Endodermal cell (in vitro differentiated cells): Measurements from ENCODE around the gene HAUS8. TPM values are rescaled to one million over a fixed set of nuclear protein-coding genes. Genes with fewer than 3 reads are reported as not detected.

Experiments
- DNase-seq: peaks from one replicate; pipeline ENCODE4 v3.0.0-alpha.2; 2017
- H3K27ac ChIP-seq: 2 replicates; pipeline ENCODE4 v1.5.1; 2013; ENCODE audit warnings: mild to moderate bottlenecking, low read depth, low read length, moderate library complexity
- H3K27me3 ChIP-seq: 2 replicates; pipeline ENCODE4 v1.6.1; 2013; ENCODE audit warnings: mild to moderate bottlenecking, low read length, moderate library complexity; ENCODE audit not compliant: insufficient read depth, control insufficient read depth, poor library complexity, severe bottlenecking
- H3K36me3 ChIP-seq: 2 replicates; pipeline ENCODE4 v1.7.0; 2013; ENCODE audit warnings: mild to moderate bottlenecking, low read length, moderate library complexity; ENCODE audit not compliant: control insufficient read depth, insufficient read depth
- H3K4me1 ChIP-seq: one replicate; pipeline ENCODE4 v1.7.0; 2013; ENCODE audit warnings: low read length; ENCODE audit not compliant: control insufficient read depth, insufficient read depth
- H3K4me3 ChIP-seq: 2 replicates; pipeline ENCODE4 v1.5.1; 2013; ENCODE audit warnings: mild to moderate bottlenecking, low read length, moderate library complexity
- H3K9ac ChIP-seq: 2 replicates; pipeline ENCODE4 v1.6.1; 2013; ENCODE audit warnings: mild to moderate bottlenecking, low read length, moderate library complexity; ENCODE audit not compliant: poor library complexity, severe bottlenecking; ENCODE audit errors: extremely low read depth
- H3K9me3 ChIP-seq: 2 replicates; pipeline ENCODE4 v1.6.1; 2013; ENCODE audit warnings: mild to moderate bottlenecking, low read length, moderate library complexity; ENCODE audit not compliant: control insufficient read depth
- H3K27ac Mint-ChIP-seq: 2 replicates; pipeline ENCODE4 v1.8.0; 2020; ENCODE audit warnings: mixed read lengths
- H3K27me3 Mint-ChIP-seq: 2 replicates; pipeline ENCODE4 v1.8.0; 2021; ENCODE audit warnings: mild to moderate bottlenecking, mixed read lengths; ENCODE audit not compliant: insufficient read depth
- H3K36me3 Mint-ChIP-seq: 2 replicates; pipeline ENCODE4 v1.8.0; 2020; ENCODE audit warnings: low read depth, mixed read lengths
- H3K4me1 Mint-ChIP-seq: 2 replicates; pipeline ENCODE4 v1.8.0; 2020; ENCODE audit warnings: mixed read lengths
- H3K4me3 Mint-ChIP-seq: 2 replicates; pipeline ENCODE4 v1.8.0; 2020; ENCODE audit warnings: mild to moderate bottlenecking, moderate library complexity, mixed read lengths
- H3K9me3 Mint-ChIP-seq: 2 replicates; pipeline ENCODE4 v1.8.0; 2020; ENCODE audit warnings: mild to moderate bottlenecking, mixed read lengths
- WGBS, 2 experiments: methylation state at CpG; one replicate each; pipeline versions ENCODE4 v1.1.5 to v1.1.7; 2013; ENCODE audit warnings: missing lambda C conversion rate in 2 of 2, mixed read lengths in 1 of 2; ENCODE audit not compliant: insufficient coverage in 1 of 2, insufficient read length in 1 of 2; 5-methylcytosine and 5-hydroxymethylcytosine counted together
- total RNA-seq, 2 donors: library from RNA; stranded (reverse); fragmentation: NEBNext Ultra II Directional in 1 of 2; extraction: Animal tissue kit (Norgen Biotek cat#: 25700) in 1 of 2; gene quantifications; 2 replicates in 1 of 2; 3 replicates in 1 of 2; pipeline ENCODE4 v1.2.1, GENCODE V29; 2021
- TF ChIP-seq, protein P1 (sequence below): fragments of 200-600 bp; sonication (generic); conservative IDR thresholded peaks from 2 replicates; pipeline ENCODE4 v1.5.0; 2021; ENCODE audit warnings: antibody characterized with exemption, mild to moderate bottlenecking

The HAUS8 gene
- total RNA-seq, 2 donors from 2014 or later = 19.4 to 19.9 TPM

DNA sequence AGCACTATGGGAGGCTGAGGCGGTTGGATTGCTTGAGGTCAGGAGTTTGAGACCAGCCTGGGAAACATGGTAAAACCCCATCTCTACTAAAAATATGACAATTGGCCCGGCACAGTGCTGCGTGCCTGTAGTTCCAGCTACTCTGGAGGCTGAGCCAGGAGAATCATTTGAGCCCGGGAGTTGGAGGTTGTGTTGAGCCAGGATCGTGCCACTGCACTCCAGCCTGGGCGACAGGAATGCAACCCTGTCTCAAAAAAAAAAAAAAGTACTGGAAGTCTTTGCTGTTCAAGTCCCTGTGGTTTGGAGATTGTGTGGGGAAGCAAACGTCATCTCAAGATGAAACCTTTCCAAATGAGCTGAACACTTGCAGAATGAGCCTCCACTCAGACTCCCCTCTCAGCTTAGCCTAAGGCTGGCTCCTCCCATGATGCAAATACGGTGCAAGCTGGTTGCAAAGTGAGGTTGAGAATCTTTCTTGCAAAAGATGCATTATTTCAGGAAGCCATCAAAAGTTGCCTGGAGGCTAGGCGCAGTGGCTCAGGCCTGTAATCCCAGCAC is 46.6 kb upstream of the HAUS8 start:
- Histone ChIP-seq H3K9ac (no peak overlapping the region), H3K9me3 (no peaks in the 10 kb centered on the region), H3K4me1 (no peaks in the 10 kb centered on the region), H3K27me3 (no peaks in the 10 kb centered on the region), H3K27ac (no peak overlapping the region), H3K4me3 (no peak overlapping the region), H3K36me3 (peaks cover 6% of the 10 kb centered on the region)
- H3K4me1 Mint-ChIP-seq = peaks cover 11% of the 10 kb centered on the region
- H3K27ac Mint-ChIP-seq = no peak overlapping the region
- no peaks in the 10 kb centered on the region for H3K27me3 Mint-ChIP-seq
- H3K9me3 Mint-ChIP-seq = no peaks in the 10 kb centered on the region
- DNase-seq = no peak
- H3K4me3 Mint-ChIP-seq = no peak overlapping the region
- TF ChIP-seq, protein P1, sequence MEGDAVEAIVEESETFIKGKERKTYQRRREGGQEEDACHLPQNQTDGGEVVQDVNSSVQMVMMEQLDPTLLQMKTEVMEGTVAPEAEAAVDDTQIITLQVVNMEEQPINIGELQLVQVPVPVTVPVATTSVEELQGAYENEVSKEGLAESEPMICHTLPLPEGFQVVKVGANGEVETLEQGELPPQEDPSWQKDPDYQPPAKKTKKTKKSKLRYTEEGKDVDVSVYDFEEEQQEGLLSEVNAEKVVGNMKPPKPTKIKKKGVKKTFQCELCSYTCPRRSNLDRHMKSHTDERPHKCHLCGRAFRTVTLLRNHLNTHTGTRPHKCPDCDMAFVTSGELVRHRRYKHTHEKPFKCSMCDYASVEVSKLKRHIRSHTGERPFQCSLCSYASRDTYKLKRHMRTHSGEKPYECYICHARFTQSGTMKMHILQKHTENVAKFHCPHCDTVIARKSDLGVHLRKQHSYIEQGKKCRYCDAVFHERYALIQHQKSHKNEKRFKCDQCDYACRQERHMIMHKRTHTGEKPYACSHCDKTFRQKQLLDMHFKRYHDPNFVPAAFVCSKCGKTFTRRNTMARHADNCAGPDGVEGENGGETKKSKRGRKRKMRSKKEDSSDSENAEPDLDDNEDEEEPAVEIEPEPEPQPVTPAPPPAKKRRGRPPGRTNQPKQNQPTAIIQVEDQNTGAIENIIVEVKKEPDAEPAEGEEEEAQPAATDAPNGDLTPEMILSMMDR = no peak
- WGBS, 2 experiments = 88 to 97% methylated on average over 8 to 9 of the region's 9 CpGs
- H3K36me3 Mint-ChIP-seq = peaks cover 22% of the 10 kb centered on the region

DNA sequence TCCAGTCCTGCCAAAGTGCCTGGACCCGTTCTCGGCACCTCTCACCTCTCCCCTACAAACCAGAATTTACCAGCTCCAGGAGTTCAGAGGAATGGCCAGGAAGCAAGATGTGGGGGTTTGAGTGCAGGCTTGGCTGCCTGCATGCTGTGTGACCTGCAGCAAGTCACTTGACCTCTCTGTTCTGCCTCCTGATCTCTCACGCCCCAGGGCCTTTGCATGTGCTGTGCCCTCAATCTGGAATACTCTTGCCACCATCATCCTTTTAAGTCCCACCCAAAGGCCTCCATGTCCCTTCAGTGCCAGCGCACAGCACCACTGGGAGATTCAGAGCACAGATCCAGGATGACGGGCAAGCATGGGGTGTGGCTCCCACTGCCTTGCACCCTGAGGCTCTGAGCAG is 43.7 kb upstream of the HAUS8 start:
- Histone ChIP-seq H3K36me3 (peaks cover 6% of the 10 kb centered on the region), H3K9me3 (no peaks in the 10 kb centered on the region), H3K27ac (no peak overlapping the region), H3K4me3 (no peak overlapping the region), H3K9ac (no peak overlapping the region), H3K4me1 (no peaks in the 10 kb centered on the region), H3K27me3 (no peaks in the 10 kb centered on the region)
- Mint-ChIP-seq H3K4me1 (peaks cover 7% of the 10 kb centered on the region), H3K9me3 (no peaks in the 10 kb centered on the region), H3K27me3 (no peaks in the 10 kb centered on the region), H3K36me3 (peaks cover 26% of the 10 kb centered on the region), H3K4me3 (no peak overlapping the region), H3K27ac (no peak overlapping the region)
- WGBS, 2 experiments = 89 to 95% methylated on average over 3 to 5 of the region's 5 CpGs
- DNase-seq = no peak
- TF ChIP-seq, protein P1 = no peak

DNA sequence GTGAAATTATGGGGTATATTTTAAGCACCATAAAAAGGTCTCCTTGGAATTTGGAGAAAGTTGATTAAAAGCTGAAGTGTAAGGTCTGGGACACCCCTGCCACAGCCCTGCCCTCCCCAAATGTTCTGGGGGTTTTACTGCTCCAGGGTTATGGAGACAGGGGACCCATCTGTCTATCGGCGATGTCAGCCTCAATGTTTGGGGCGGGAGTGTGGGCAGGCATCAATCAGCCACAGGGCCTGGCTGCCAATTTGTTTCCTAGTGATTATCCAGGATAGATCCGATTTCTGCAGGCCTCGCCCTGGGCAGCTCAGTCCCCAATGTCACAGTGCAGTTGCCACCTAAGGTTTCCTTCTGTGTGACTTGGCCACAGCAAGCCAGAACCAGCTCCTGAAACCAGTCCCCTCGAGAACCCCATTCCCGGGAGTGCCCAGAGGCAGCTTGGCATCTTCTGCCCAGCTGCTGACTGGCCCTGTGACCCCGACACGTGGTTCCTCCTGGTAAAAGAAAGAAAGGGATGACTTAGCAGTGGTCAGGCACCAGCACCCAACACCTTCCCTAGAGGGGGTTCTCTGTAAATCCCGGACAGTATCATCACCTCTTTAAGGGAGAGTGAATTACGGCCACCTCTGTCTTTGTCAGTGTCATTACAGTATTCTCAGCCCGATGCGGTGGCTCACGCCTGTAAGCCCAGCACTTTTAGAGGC is 41.9 kb upstream of the HAUS8 start:
- Mint-ChIP-seq H3K9me3 (no peaks in the 10 kb centered on the region), H3K4me1 (peaks cover 16% of the 10 kb centered on the region), H3K27me3 (no peaks in the 10 kb centered on the region), H3K27ac (peak overlapping the region; percentile 48), H3K4me3 (no peak overlapping the region), H3K36me3 (peaks cover 24% of the 10 kb centered on the region)
- 91 to 92% methylated on average over 10 to 14 of the region's 14 CpGs for WGBS, 2 experiments
- TF ChIP-seq, protein P1 = no peak
- H3K9me3 ChIP-seq = no peaks in the 10 kb centered on the region
- H3K27ac ChIP-seq = no peak overlapping the region
- H3K27me3 ChIP-seq = no peaks in the 10 kb centered on the region
- H3K4me3 ChIP-seq = no peak overlapping the region
- peaks cover 6% of the 10 kb centered on the region for H3K36me3 ChIP-seq
- no peak for DNase-seq
- H3K4me1 ChIP-seq = no peaks in the 10 kb centered on the region
- no peak overlapping the region for H3K9ac ChIP-seq
